Adipose tissue (tissue), 3 donors: ENCODE measurements around the gene DGUOK. TPM values are rescaled to one million over a fixed set of nuclear protein-coding genes. Genes with fewer than 3 reads are reported as not detected.

Source experiments
- H3K27ac ChIP-seq: one replicate; pipeline ENCODE4 v1.5.1; 2013; ENCODE audit warnings: low read depth, low read length
- WGBS, 3 donors: extraction: QIAGEN DNeasy Blood & Tissue Kit; methylation state at CpG; one replicate each; pipeline ENCODE4 v1.1.7; 2013; 5-methylcytosine and 5-hydroxymethylcytosine counted together
- polyA plus RNA-seq, 3 donors: library from polyadenylated mRNA; stranded (reverse); fragments of 200-250 nt; gene quantifications; one replicate each; pipeline ENCODE4 v1.2.3, GENCODE V29; 2013
- donor health status: healthy with polysubstance abuse.
- donor health status: Bipolar disorder and iron deficiency.
- donor health status: healthy.

The DGUOK gene
- polyA plus RNA-seq, 3 donors = 34.9 to 104 (median 63.2) TPM

DNA sequence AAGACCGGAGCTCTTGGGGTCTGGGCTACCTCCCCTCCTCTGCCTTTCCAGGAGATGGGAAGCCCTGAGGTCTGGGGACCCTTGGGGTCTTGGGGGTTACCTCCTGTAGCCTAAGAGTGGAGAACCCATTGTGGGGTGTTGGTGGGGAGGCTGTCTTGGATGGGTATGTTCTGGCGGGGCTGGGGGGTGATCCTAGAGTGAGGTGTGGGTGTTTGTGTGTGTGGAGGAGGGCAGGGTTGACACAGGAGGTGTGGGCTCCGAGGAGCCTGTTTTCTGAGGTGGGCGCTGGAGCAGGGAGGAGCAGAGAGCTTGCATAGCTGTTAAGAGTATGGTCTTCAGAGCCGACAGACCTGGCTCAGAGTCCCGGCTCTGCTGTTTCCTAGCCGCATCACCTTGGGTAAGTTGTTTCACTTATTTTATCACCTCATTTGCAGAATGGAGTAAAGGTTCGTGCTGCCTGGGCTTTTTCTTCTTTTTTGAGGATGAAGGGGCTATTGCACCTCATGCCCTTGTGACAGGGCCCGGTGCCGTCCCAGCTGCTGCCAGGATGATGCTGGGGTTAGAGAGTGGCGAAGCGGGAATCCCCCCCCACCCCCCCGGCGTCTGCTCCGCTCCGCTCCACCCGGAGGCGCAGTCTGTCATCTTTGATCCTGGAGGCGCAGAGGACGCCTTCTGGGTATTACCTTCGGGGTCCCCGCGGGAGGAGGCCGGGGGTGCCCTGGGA lies 75.3 kb downstream of the DGUOK start:
- H3K27ac ChIP-seq = no peak overlapping the region
- 12 to 13% (median 12%) methylated on average over 24 of the region's 24 CpGs for WGBS, 3 donors

DNA sequence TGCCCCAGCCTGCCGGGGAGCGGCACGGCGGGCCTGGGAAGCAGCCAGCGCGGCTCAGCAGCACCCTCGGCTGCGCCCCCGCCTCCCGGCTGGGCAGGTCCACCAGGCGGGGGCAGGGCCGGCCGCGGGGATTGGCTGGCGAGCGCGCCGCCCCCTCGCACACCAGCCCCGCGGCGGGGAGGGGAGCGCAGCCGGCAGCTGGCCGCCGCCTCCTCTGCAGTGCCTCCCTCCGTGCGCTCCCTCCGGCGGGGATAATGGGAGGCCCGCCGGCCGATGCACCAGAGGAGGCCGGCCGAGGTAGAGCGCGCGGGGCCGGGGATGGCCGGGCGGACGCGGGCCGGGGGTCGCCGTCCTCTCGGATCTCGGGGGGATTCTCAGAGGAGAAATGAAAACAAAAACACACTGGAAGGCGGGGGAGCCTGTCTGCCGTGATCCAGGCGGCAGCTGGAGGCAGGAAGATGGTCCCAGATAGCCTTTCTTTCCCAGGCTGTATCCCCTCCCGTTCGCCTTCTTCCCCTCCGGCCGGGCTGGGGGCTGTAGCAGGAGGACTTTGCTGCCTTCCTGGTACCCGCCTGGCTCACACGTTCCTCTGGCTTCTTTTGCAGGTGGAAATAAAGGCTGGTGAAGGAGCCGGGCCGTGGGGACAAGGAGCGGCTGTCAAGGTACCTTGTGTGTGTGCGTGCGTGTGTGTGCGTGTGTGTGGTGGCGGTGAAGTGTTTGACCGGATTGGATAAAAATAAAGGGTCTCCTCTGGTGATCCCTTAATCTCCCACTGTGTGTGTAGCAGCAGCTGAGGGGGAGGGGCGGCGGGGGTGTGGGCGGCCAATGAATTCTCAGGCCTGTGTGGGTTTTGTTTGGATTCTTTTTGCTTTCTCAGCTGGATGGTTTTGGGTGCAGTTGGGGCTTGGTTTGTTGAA lies 76.1 kb downstream of the DGUOK start:
- WGBS, 3 donors = 1 to 6% (median 6%) methylated on average over 57 to 68 of the region's 68 CpGs
- no peak overlapping the region for H3K27ac ChIP-seq

DNA sequence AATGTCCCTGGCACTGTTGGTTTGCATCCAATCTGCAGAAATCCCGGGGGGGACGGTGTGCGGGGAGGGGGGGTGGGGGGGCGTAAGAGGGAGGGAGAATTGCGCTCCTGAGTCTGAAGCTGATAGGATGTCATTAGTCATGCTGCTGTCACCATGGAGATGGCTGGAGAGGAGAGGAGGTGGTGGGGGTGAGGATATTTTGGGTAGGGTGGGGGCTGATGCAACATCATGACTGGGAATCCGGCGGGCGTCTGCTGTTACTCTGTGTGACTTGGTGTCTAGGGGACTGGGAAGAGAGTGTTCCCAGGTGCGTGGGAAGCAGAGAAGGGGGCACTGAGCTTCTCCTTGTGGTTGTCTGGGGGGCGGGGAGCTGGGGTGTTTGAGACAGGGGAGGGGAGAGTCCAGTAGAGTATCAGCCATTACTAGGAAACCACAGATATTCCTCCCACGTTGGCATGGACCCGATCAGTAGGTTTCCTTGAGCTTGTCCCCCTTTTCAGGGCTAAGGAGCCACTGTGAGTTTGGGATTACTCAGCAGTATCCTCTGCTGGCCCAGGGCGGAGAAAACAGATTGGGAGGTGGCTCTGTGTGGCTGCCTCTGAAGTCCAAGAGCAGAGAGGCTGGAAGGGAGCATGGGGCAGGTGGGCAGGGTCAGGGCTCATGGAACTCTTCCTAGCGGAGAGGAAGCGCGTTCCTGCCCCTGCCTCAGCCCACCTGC lies 77.0 kb downstream of the DGUOK start:
- H3K27ac ChIP-seq = no peak overlapping the region

DNA sequence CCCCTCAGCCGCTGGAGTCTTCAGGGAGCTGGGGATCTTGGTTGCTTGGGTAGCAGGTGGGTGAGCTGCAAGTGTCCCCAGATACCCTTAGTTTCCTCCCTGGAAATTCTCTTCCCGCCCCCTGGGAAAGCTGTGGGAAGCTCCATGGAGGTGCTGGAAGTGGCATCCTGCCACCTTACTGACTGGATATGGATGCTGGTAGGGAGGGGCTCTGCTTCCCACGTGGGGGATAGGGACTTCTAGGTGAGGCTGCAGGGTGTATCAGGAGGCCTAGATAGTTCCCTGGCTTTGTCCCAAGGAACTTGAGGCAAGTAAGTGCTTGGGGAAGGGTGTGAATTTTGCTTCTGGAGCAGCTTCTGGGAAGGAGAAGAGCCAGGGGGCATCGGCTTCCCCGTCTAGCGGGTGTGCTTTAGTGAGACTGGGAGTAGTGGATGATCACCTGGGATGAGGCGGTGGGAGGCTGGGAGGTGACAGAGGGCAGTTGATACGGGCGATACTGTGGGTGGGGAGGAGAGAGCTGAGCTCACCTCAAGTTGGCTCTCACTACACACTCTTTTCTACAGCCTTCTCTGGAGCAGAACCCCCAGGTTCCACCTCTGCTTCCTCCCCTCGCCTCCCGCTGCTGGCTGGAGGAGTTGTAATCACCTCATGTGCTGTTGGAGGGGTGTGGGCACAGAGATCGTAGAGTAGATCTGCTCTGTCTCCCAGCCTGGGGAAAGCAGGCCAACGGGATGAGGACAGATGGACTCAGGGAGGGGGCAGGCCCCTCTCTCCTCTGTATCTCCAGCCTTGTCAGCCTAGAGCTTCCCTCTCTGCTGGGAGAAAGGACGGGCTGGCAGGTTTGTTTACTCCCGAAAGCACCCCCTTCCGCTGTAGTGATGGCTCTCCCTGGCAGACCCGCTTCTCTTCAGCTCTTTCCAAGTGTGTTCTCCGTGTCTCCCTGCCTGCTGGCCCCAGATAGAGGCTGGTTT lies 77.8 kb downstream of the DGUOK start:
- WGBS, 3 donors = 82 to 89% (median 84%) methylated on average over 17 to 18 of the region's 18 CpGs
- H3K27ac ChIP-seq = no peak overlapping the region

More for the DNA sequence above, 77.0 kb downstream of the DGUOK start:
- WGBS, 3 donors = 51 to 58% (median 55%) methylated on average over 11 to 16 of the region's 16 CpGs

DNA sequence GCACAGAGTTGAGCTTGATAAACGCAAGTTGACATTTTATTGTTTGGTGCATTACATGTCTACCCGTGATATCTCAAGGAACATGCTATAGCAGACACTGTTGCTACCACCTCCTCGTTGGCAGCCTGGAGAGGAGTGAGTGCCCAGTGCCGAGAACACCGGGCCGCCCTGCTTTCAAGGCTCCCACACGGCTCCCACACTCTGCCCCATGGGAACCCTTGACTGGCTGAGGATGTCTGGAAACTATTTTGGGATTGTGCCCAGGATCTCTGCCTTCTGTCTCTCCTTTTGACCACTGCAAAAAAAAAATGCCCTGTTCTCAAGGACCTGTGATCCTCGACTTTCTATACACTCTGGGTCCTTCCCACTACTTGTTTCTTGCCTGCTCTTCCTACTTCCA lies 79.1 kb downstream of the DGUOK start:
- 65 to 73% (median 72%) methylated on average over 8 of the region's 8 CpGs for WGBS, 3 donors
- no peak overlapping the region for H3K27ac ChIP-seq

DNA sequence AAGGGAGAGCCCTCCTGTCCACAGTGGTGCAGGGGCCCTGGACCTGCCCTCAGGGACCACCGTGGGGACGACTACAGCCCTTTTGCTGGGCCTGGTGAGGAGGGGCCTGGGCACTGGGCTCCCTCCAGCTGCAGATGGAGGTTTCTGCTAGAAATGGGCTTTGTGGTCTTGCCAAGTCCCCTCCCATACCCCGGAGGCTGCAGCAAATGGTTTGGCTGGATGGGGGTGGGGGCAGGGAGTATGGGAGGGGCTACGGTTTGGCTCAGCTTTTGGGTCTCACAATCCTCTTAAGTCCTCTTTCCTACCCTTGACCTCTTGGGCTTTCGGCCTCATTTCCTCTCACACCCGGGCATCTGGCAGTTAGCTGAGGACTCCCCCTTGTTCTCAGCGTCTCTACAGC lies 79.8 kb downstream of the DGUOK start:
- no peak overlapping the region for H3K27ac ChIP-seq
- WGBS, 3 donors = 44 to 71% (median 46%) methylated on average over 7 of the region's 7 CpGs

DNA sequence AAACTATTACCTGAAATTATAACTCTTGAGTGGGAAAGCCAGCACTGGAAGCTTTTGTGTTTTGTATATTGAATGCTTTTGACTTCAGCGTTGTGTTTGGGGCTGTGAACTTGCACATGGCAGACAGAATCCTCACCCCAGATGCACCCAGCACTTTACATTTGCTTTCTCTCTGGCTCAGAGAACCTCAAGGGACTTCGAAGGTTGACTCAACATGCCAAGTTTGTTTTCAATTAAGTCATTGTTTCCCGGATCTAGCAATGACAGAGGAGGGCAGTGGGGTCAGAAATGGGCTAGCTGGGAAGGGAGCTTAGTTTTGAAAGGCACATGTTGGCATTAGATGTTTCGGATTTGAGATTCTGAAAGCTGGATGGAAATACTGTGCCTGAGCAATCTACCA lies 80.4 kb downstream of the DGUOK start:
- WGBS, 3 donors = 61 to 71% (median 67%) methylated on average over 4 of the region's 4 CpGs
- no peak overlapping the region for H3K27ac ChIP-seq

DNA sequence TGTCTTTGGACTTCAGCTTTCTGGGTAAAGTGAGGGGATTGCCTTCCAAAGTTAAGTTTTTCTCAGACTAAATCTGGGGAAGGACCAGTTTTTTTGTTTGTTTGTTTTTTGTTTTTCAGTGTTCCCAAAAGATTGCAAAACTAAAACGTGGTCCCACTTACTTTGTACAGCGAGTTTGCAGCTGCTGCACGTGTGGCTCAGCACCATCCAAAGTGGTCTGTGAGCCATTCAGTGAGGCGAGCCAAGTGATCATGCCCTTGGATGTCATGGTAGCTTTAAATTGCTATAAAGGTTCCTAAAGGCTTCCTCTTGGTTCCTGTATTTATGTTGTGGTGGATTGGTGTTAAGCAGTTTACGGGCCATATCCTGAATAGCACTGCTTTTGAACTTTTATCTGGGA lies 81.0 kb downstream of the DGUOK start:
- WGBS, 3 donors = 85 to 94% (median 89%) methylated on average over 5 of the region's 5 CpGs
- H3K27ac ChIP-seq = no peak overlapping the region

Other genes starting within 250 kb of the DGUOK start
- 10 to 100 TPM; 27.4 to 56.2 (median 35.2) TPM for gene TPRKB, start 189.5 kb upstream of the DGUOK start, polyA plus RNA-seq
- gene DUSP11, start 146.8 kb upstream of the DGUOK start, polyA plus RNA-seq = 10 to 100 TPM in 2 of 3 donors, 1 to 10 TPM in 1; 6.9 to 17.1 (median 13.3) TPM
- gene C2orf78, start 142.7 kb upstream of the DGUOK start, polyA plus RNA-seq = not detected
- gene STAMBP, start 97.9 kb upstream of the DGUOK start, polyA plus RNA-seq = 10 to 100 TPM; 15.1 to 27.9 (median 18.1) TPM
- 10 to 100 TPM in 2 of 3 donors, 1 to 10 TPM in 1; 6.6 to 20.4 (median 17.1) TPM for gene ACTG2, start 33.9 kb upstream of the DGUOK start, polyA plus RNA-seq
- 1 to 10 TPM; 1.5 to 2.3 (median 2.0) TPM for gene TET3, start 58.0 kb downstream of the DGUOK start, polyA plus RNA-seq
- 10 to 100 TPM; 31.1 to 67.8 (median 65.0) TPM for gene BOLA3, start 221.0 kb downstream of the DGUOK start, polyA plus RNA-seq